C4-2B (cell line): ENCODE results near the gene RGMB.

Experiments used
- H3K27ac ChIP-seq: fragments of 450-650 bp; 2 replicates; pipeline ENCODE4 v1.5.1; 2017
- ZFX ChIP-seq: fragments of 450-650 bp; IDR thresholded peaks from 2 replicates; pipeline ENCODE4 v1.6.1; 2017
- TF ChIP-seq, protein P1 (sequence below): fragments of 450-650 bp; conservative IDR thresholded peaks from 2 replicates; pipeline ENCODE4 v1.5.1; 2017; ENCODE audit warnings: mild to moderate bottlenecking

Gene RGMB

DNA sequence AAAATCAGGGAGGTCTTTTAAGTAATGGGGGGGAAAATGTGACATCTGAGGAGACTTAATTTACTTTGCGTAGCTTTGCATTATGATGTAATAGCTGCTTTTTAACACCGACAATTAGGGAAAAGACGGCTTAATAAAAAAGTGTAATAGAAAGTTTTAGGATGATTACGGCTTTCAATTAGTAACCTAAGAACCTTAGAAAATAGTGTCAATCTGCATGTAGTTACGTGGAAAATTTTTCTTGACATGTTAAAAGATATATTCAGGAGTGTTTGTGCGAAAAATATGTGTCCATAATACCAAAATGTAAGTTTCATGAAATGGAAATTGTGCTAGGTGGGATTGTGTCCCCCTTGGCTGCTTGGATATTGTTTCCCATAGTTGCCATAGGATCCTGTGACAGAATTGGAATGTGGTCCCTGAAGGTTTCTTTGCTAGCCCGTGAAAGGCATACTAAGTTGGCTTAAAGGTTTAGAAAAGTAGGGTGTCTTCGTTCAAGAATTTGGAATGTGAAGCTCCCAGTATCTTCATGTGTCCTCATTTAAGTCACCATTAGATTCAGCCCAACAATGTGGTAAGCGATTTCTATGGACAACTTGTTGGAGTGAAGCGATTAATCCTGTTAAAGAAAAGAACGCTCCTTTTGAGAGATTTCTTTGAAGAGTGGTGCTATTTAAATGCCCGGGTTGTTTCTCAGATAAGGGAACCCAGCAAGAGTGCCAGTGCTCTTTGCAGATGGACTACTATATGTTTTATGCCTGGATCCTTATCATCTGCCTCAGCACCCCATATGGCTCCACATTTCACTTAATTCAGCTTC lies 2.0 kb downstream of the RGMB start:
- peak overlapping the region; percentile 41; the same call in 1 of the 2 replicates for H3K27ac ChIP-seq
- TF ChIP-seq, protein P1, sequence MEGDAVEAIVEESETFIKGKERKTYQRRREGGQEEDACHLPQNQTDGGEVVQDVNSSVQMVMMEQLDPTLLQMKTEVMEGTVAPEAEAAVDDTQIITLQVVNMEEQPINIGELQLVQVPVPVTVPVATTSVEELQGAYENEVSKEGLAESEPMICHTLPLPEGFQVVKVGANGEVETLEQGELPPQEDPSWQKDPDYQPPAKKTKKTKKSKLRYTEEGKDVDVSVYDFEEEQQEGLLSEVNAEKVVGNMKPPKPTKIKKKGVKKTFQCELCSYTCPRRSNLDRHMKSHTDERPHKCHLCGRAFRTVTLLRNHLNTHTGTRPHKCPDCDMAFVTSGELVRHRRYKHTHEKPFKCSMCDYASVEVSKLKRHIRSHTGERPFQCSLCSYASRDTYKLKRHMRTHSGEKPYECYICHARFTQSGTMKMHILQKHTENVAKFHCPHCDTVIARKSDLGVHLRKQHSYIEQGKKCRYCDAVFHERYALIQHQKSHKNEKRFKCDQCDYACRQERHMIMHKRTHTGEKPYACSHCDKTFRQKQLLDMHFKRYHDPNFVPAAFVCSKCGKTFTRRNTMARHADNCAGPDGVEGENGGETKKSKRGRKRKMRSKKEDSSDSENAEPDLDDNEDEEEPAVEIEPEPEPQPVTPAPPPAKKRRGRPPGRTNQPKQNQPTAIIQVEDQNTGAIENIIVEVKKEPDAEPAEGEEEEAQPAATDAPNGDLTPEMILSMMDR = no peak
- TF ChIP-seq ZFX = no peak

DNA sequence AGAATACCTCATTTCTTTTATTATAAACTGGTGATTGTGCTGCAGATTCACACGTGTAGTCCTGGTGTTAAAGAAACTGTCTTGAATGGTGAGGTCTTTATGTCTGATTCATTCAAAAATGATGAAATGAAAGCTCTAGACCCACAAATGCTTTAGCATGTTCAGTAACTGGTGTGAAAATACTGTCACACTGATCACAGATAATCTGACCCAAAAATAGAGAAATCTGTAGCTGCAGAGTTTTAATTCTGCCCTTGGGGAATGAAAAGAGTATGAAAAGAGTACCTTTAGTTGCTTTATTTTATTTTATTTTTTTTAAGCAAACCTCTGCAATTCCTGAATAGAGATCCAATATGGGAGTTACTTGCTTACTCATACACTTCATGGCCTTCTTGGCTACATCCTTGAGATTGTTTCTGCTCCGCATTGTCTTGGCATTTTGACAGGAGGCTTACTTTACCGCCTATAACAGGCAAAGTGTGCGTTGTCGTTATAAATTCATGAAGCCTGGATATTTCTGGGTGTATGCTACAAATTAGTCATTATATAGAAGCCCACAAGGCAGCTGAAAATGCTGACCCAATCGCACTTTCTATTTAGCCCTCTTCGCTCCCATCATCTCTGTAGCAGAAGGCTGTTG lies 2.7 kb downstream of the RGMB start:
- peak overlapping the region; percentile 88 for H3K27ac ChIP-seq
- TF ChIP-seq ZFX = no peak
- TF ChIP-seq, protein P1 = no peak

DNA sequence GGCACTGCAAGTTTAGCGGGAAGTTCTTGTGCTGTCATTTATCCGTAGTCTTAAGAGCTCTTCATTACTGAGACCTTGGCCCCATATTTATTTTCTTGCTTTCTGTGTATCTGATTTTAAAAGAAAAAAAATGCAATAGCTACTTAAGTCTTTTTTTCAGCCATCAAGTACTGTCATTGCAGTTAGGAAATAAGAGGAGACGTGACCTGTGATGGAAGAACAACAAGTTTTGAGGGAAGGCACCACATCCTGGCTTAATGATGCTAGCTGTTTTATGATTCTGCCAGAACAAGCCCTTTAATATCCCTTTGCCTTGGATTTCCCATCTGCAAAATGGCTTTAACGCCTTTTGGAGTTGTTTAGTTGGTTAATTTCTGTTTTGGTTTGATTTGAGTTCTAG lies 3.8 kb downstream of the RGMB start:
- peak overlapping the region; percentile 88 for H3K27ac ChIP-seq

DNA sequence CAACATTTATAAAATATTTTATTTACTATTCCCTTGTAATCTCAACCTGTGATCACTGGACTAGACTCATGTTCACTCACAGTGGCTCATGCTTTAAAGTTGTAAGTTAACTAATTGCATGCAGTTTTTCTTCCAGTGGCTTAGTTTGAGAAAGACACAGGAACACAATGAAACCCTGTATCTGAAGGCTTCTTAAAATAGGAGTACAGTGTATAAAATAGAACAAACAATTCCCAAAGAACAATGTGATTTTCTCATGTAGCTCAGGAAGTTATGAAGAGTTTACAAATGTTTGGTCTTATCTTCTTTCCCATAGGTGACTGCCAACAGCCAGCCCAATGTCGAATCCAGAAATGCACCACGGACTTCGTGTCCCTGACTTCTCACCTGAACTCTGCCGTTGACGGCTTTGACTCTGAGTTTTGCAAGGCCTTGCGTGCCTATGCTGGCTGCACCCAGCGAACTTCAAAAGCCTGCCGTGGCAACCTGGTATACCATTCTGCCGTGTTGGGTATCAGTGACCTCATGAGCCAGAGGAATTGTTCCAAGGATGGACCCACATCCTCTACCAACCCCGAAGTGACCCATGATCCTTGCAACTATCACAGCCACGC lies 5.9 kb downstream of the RGMB start:
- TF ChIP-seq, protein P1 = no peak
- no peak for TF ChIP-seq ZFX
- peak overlapping the region; percentile 82 for H3K27ac ChIP-seq

More for the DNA sequence above, 3.8 kb downstream of the RGMB start:
- TF ChIP-seq ZFX = no peak
- TF ChIP-seq, protein P1 = no peak

DNA sequence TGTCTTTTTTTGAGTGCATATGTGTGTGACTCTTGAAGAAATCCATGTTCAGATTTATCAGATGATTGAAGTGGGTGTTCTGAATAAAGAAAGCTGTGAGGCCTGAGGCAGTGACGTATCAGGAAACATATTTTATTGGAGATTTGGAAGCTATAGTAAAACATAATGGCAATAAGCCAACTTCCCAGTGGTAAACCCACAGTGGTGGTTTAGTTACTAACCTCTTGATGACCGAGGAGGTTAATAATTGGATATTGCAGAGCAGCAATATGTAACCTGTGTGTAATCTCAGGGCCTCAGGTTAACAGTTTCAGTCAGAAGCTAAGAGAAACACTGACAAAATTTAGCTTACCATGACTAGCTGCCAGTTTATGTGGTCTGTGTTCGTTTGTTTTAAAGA lies 6.9 kb downstream of the RGMB start:
- H3K27ac ChIP-seq = no peak overlapping the region
- no peak for TF ChIP-seq ZFX
- TF ChIP-seq, protein P1 = no peak

DNA sequence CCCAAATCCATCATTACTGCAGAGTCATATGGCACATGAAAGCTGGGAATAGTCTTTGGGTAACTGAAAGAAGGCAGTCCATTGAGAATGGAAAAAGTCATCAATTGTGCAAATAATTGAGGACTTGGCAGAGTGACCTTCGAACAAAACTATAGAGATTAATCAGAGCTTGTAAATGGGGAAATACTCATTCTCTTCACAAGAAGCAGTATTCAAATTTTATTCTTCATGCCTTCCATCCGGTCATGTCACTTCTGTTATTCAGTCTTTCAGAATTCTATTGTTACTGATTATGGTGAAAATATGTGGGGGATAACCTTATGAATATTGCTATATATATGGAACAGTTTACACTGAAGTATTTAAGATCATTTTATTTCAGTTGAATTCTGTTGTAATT lies 8.1 kb downstream of the RGMB start:
- no peak for TF ChIP-seq ZFX
- TF ChIP-seq, protein P1 = no peak
- H3K27ac ChIP-seq = no peak overlapping the region

DNA sequence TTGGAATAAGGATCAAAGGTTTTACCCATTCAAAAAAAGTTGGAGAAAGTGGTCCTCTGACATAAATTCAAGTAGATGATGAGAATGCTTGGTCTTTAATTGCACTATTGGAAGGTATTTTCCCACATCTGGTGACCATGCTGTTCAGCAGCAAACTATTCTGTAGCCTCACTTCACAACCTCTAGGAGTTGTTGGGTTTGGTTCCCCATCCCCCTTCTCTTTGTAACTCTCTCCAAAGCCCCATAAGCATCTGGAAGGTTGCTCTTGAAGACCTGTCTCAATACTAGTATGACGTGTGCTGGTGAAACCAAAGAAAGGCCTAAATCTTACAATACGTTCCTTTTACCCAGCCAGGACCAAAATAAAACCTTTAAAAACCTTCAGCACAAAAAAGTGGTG lies 8.5 kb downstream of the RGMB start:
- H3K27ac ChIP-seq = no peak overlapping the region
- no peak for TF ChIP-seq ZFX
- TF ChIP-seq, protein P1 = no peak
